Skeletal muscle tissue (tissue), 4 donors: ENCODE results near the gene CRISPLD2. TPM values are rescaled to one million over a fixed set of nuclear protein-coding genes. Genes with fewer than 3 reads are reported as not detected.

ENCODE experiments used
- H3K27ac ChIP-seq: one replicate; pipeline ENCODE4 v1.7.0; 2013; ENCODE audit warnings: mild to moderate bottlenecking, low read depth, low read length, inconsistent platforms
- H3K27me3 ChIP-seq, 3 donors: one replicate each; pipeline ENCODE4 v1.7.0; 2013; ENCODE audit warnings: low read length in 3 of 3; ENCODE audit not compliant: control insufficient read depth in 3 of 3, insufficient read depth in 3 of 3
- H3K36me3 ChIP-seq, 3 donors: one replicate each; pipeline ENCODE4 v1.7.0; 2013; ENCODE audit warnings: low read length in 3 of 3; ENCODE audit not compliant: control insufficient read depth in 3 of 3, insufficient read depth in 3 of 3
- H3K4me1 ChIP-seq, 3 donors: one replicate each; pipeline ENCODE4 v1.7.0; 2013; ENCODE audit warnings: low read length in 3 of 3, mild to moderate bottlenecking in 3 of 3; ENCODE audit not compliant: control insufficient read depth in 3 of 3, insufficient read depth in 3 of 3
- H3K4me3 ChIP-seq, 3 donors: one replicate each; pipeline ENCODE4 v1.7.0; 2013; ENCODE audit warnings: low read length in 3 of 3
- H3K9ac ChIP-seq, 3 donors: one replicate each; pipeline ENCODE4 v1.7.0; 2013; ENCODE audit warnings: low read length in 3 of 3, mild to moderate bottlenecking in 3 of 3, moderate library complexity in 2 of 3, low read depth in 1 of 3
- H3K9me3 ChIP-seq, 3 donors: one replicate each; pipeline ENCODE4 v1.7.0; 2013; ENCODE audit warnings: low read length in 3 of 3; ENCODE audit not compliant: control insufficient read depth in 3 of 3
- total RNA-seq: library from RNA; depleted of rRNA; stranded (reverse); fragments of >200 nt; gene quantifications from one replicate; pipeline ENCODE4 v1.2.3, GENCODE V29; 2014
- donor health status: Osteomylitis.

CRISPLD2 gene
- total RNA-seq, 1 donor from 2014 or later = 7.3 TPM

DNA sequence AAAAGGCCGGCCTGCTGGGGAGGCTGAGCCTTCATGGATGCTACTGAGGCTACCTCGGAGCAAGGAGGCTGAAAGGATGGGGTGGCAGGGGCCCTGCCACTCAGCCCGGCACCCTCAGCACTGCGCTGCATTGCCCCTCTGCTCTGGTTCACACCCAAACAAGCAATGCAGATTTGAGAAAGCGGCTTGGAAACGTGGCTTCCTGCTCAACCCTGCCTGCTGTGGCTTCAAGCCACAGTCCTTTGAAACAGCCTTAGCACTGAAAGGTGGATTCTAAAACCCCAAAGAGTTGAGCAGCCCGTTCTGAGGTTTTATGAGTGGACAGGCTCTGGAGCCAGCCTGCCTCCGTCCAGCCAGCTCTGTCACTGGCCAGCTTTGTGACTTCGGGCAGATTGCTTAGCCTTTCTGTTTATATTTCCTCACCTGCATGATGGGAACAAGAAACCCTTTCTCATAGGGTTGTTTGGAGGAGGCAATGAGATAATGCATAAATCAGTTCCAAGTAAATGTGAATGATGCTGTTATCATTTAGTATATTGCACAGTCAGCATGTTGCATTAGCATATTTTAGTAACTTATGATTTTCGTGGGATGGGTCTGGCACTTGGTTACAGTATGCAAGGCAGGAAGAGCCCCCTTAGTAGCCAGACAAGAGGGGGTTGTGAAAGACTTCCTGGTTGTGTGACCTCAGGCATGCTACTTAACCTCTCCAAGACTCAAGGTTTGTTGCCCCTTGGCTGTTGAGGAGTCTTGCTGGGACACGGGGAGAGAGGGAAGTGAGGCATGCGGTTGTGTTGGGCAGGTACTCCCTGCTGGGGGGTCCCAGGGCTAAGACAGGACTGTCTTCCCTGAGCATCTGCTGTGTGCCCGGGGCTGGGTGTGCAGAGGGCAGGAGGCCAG lies 23.6 kb downstream of the CRISPLD2 start:
- peaks cover 0 to 4% (median 4%) of the 10 kb centered on the region in 3 donors for H3K27me3 ChIP-seq
- peak overlapping the region in 1 of 3 donors; percentile 25 for H3K9ac ChIP-seq
- H3K36me3 ChIP-seq = peaks cover 3 to 4% (median 3%) of the 10 kb centered on the region in 3 donors
- H3K27ac ChIP-seq = no peak overlapping the region
- H3K4me1 ChIP-seq = peaks cover 5 to 12% (median 8%) of the 10 kb centered on the region in 3 donors
- H3K4me3 ChIP-seq = no peak overlapping the region
- H3K9me3 ChIP-seq = no peaks in the 10 kb centered on the region

- H3K27me3 ChIP-seq = peaks cover 0 to 4% (median 4%) of the 10 kb centered on the region in 3 donors
- H3K27ac ChIP-seq = no peak overlapping the region
- H3K9me3 ChIP-seq = no peaks in the 10 kb centered on the region
- peaks cover 3 to 4% (median 3%) of the 10 kb centered on the region in 3 donors for H3K36me3 ChIP-seq
- H3K4me3 ChIP-seq = no peak overlapping the region
- H3K4me1 ChIP-seq = peaks cover 5 to 12% (median 8%) of the 10 kb centered on the region in 3 donors
- H3K9ac ChIP-seq = no peak overlapping the region
Measured at GRCh38 chr16:84844049-84844350, 24.2 kb downstream of the CRISPLD2 start.

GRCh38 chr16:84844559-84845495 lies 25.0 kb downstream of the CRISPLD2 start:
- no peaks in the 10 kb centered on the region for H3K9me3 ChIP-seq
- H3K4me1 ChIP-seq = peaks cover 5 to 12% (median 8%) of the 10 kb centered on the region in 3 donors
- H3K27ac ChIP-seq = no peak overlapping the region
- H3K27me3 ChIP-seq = peaks cover 0 to 4% (median 4%) of the 10 kb centered on the region in 3 donors
- H3K36me3 ChIP-seq = peaks cover 3 to 4% (median 3%) of the 10 kb centered on the region in 3 donors
- H3K4me3 ChIP-seq = no peak overlapping the region
- no peak overlapping the region for H3K9ac ChIP-seq

- H3K9me3 ChIP-seq = no peaks in the 10 kb centered on the region
- H3K27me3 ChIP-seq = peaks cover 0 to 4% (median 4%) of the 10 kb centered on the region in 3 donors
- H3K4me3 ChIP-seq = no peak overlapping the region
- H3K4me1 ChIP-seq = peaks cover 5 to 12% (median 8%) of the 10 kb centered on the region in 3 donors
- peaks cover 0 to 7% (median 3%) of the 10 kb centered on the region in 3 donors for H3K36me3 ChIP-seq
- H3K9ac ChIP-seq = no peak overlapping the region
- no peak overlapping the region for H3K27ac ChIP-seq
Measured at GRCh38 chr16:84845496-84846002, 25.8 kb downstream of the CRISPLD2 start.

- Histone ChIP-seq H3K36me3 (peaks cover 0 to 13% (median 5%) of the 10 kb centered on the region in 3 donors), H3K4me1 (peaks cover 5 to 12% (median 8%) of the 10 kb centered on the region in 3 donors), H3K9ac (no peak overlapping the region), H3K4me3 (no peak overlapping the region), H3K27me3 (peaks cover 0 to 7% (median 3%) of the 10 kb centered on the region in 3 donors), H3K9me3 (no peaks in the 10 kb centered on the region), H3K27ac (no peak overlapping the region)
Measured at GRCh38 chr16:84847564-84848355, 28.0 kb downstream of the CRISPLD2 start.

DNA sequence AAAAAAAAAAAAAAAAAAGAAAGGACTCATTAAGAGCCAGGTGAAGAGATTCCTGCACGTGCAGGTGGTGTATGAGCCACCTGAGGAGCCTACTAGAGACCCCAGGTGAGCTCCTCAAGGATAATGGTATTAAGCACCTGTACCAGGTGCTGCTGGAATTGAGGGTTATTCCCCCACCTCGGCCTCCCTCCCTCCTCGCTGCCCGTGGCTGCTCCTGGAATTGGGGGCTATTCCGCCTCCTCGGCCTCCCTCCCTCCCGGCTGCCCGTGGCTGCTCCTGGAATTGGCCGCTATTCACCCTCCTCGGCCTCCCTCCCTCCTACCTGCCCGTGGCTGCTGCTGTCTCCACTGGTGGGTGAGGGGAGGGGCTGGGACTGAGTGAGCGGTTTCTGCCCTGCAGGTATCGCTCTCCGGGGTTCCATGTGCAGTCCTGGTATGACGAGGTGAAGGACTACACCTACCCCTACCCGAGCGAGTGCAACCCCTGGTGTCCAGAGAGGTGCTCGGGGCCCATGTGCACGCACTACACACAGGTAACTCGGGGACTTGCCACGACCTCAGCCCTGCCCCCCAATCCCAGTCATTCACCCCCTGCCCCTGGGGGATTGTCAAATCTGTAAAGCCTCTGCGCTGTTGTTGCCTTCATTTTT lies 29.3 kb downstream of the CRISPLD2 start:
- H3K4me3 ChIP-seq = no peak overlapping the region
- H3K27me3 ChIP-seq = peaks cover 0 to 3% (median 0%) of the 10 kb centered on the region in 3 donors
- peaks cover 0 to 13% (median 6%) of the 10 kb centered on the region in 3 donors for H3K36me3 ChIP-seq
- peaks cover 0 to 3% (median under 1%) of the 10 kb centered on the region in 3 donors for H3K4me1 ChIP-seq
- no peak overlapping the region for H3K9ac ChIP-seq
- H3K9me3 ChIP-seq = no peaks in the 10 kb centered on the region
- no peak overlapping the region for H3K27ac ChIP-seq

GRCh38 chr16:84849751-84850150 lies 30.0 kb downstream of the CRISPLD2 start:
- no peak overlapping the region for H3K9ac ChIP-seq
- H3K9me3 ChIP-seq = no peaks in the 10 kb centered on the region
- H3K36me3 ChIP-seq = peaks cover 0 to 14% (median 6%) of the 10 kb centered on the region in 3 donors
- H3K4me1 ChIP-seq = peaks cover 0 to 3% (median 0%) of the 10 kb centered on the region in 3 donors
- peaks cover 0 to 3% (median 0%) of the 10 kb centered on the region in 3 donors for H3K27me3 ChIP-seq
- H3K4me3 ChIP-seq = no peak overlapping the region
- no peak overlapping the region for H3K27ac ChIP-seq

GRCh38 chr16:84850714-84851113 lies 30.9 kb downstream of the CRISPLD2 start:
- Histone ChIP-seq H3K27ac (no peak overlapping the region), H3K27me3 (peaks cover 0 to 3% (median 0%) of the 10 kb centered on the region in 3 donors), H3K4me1 (no peaks in the 10 kb centered on the region), H3K9me3 (no peaks in the 10 kb centered on the region), H3K9ac (no peak overlapping the region), H3K4me3 (no peak overlapping the region), H3K36me3 (peaks cover 0 to 12% (median 6%) of the 10 kb centered on the region in 3 donors)
